Measurements from ENCODE around the gene SPAG5. TPM values are rescaled to one million over a fixed set of nuclear protein-coding genes. Genes with fewer than 3 reads are reported as not detected.

Gene SPAG5
- total RNA-seq, 1 experiment from 2014 or later, result 86.6 TPM

DNA sequence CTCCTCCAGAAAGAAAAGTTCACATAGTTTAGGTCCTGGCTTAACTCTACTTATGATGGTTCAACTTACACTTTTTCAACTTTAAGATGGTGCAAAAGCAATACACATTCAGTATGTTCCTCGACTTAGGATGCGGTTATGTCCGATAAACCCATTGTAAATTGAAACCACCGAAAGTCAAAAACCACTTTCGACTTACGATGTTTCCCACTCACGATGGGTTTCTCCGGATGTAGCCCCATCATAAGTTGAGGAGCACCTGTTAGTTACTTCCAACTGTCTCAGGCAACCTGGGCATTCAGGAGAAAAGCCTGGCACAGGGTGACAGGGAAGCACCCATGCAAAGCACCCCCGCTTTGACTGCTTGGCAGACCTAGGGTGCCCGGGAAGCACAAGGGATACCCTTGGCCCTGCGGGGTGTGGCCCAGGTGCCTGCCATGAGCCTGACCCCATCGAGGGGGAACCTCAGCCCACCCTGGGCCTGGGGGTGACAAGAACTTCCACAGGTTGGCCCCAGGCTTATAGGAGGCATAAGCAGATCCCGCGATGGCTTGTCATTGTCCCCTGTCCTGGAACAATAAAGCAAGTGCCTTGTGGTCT is 60.4 kb downstream of the SPAG5 start:
- Histone ChIP-seq H3K9me3 (ENCODE audit: low read length) (no peaks in the 10 kb centered on the region), H3K79me2 (ENCODE audit: low read length) (no peaks in the 10 kb centered on the region), H3K4me1 (ENCODE audit: insufficient read depth, low read length) (peaks cover 7% of the 10 kb centered on the region; the same call in 1 of the 2 replicates), H3K4me2 (ENCODE audit: low read length) (no peak overlapping the region), H3K9me2 (replicated peaks; ENCODE audit: low read length) (no peaks in the 10 kb centered on the region), H3K36me3 (ENCODE audit: low read depth, low read length) (no peaks in the 10 kb centered on the region), H3K4me3 (ENCODE audit: low read length) (no peak overlapping the region), H3K27me3 (ENCODE audit: low read length) (no peaks in the 10 kb centered on the region), H2AFZ (ENCODE audit: low read length) (no peak overlapping the region), H3F3A (ENCODE audit: low read length, unreplicated experiment) (no peaks in the 10 kb centered on the region), H3K27ac (ENCODE audit: low read length) (no peak overlapping the region), H3K9ac (ENCODE audit: low read length) (no peak overlapping the region), H4K20me1 (ENCODE audit: low read length) (no peaks in the 10 kb centered on the region)
- ATAC-seq (no peak), DNase-seq (no peak)
- intact Hi-C loops (cut with micrococcal nuclease), result no loop called here
- TF ChIP-seq EZH2phosphoT487 (IDR thresholded peaks at IDR 0.05; ENCODE audit: borderline replicate concordance, low read length), result no peak
- TF ChIP-seq, protein P1, sequence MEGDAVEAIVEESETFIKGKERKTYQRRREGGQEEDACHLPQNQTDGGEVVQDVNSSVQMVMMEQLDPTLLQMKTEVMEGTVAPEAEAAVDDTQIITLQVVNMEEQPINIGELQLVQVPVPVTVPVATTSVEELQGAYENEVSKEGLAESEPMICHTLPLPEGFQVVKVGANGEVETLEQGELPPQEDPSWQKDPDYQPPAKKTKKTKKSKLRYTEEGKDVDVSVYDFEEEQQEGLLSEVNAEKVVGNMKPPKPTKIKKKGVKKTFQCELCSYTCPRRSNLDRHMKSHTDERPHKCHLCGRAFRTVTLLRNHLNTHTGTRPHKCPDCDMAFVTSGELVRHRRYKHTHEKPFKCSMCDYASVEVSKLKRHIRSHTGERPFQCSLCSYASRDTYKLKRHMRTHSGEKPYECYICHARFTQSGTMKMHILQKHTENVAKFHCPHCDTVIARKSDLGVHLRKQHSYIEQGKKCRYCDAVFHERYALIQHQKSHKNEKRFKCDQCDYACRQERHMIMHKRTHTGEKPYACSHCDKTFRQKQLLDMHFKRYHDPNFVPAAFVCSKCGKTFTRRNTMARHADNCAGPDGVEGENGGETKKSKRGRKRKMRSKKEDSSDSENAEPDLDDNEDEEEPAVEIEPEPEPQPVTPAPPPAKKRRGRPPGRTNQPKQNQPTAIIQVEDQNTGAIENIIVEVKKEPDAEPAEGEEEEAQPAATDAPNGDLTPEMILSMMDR (conservative IDR thresholded peaks at IDR 0.05; ENCODE audit: low read depth, low read length), result no peak
- no peak for TF ChIP-seq EZH2 (IDR thresholded peaks at IDR 0.05; ENCODE audit: low read length, unreplicated experiment)
- CTCF ChIA-PET, result no interaction called here
- BruUV-seq (replicated peaks), result no TSS peak
- POLR2A ChIA-PET (ENCODE audit: unreplicated experiment), result no interaction called here

DNA sequence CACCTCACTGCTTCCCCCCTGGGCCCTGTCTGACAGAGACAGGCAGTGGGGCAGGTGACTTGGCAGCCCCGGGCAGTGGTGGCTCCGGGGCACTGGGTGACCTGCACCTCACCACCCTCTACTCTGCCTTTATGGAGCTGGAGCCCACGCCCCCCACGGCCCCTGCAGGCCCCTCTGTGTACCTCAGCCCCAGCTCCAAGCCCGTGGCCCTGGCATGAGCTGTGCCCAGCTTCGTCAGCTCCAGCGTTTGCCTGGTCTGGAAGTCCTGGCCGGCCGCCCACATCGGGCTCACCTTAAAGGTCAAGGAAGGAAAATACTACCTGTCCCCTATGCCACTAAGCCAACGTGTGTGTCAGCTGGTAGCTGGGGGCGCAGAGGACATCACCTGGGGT is 61.6 kb downstream of the SPAG5 start:
- Histone ChIP-seq H3K79me2 (ENCODE audit: low read length) (no peaks in the 10 kb centered on the region), H3F3A (ENCODE audit: low read length, unreplicated experiment) (no peaks in the 10 kb centered on the region), H3K36me3 (ENCODE audit: low read depth, low read length) (no peaks in the 10 kb centered on the region), H3K27me3 (ENCODE audit: low read length) (no peaks in the 10 kb centered on the region), H3K9me2 (replicated peaks; ENCODE audit: low read length) (no peaks in the 10 kb centered on the region), H3K4me1 (ENCODE audit: insufficient read depth, low read length) (peaks cover 17% of the 10 kb centered on the region; the same call in 1 of the 2 replicates), H3K9me3 (ENCODE audit: low read length) (no peaks in the 10 kb centered on the region), H3K9ac (ENCODE audit: low read length) (no peak overlapping the region), H3K27ac (ENCODE audit: low read length) (no peak overlapping the region), H3K4me3 (ENCODE audit: low read length) (no peak overlapping the region), H3K4me2 (ENCODE audit: low read length) (no peak overlapping the region), H2AFZ (ENCODE audit: low read length) (no peak overlapping the region), H4K20me1 (ENCODE audit: low read length) (no peaks in the 10 kb centered on the region)
- DNase-seq (no peak), ATAC-seq (no peak)
- intact Hi-C loops (cut with micrococcal nuclease), result no loop called here
- POLR2A ChIA-PET (ENCODE audit: unreplicated experiment), result no interaction called here
- no TSS peak for BruUV-seq (replicated peaks)
- CTCF ChIA-PET, result no interaction called here
- TF ChIP-seq EZH2 (IDR thresholded peaks at IDR 0.05; ENCODE audit: low read length, unreplicated experiment) (no peak), EZH2phosphoT487 (IDR thresholded peaks at IDR 0.05; ENCODE audit: borderline replicate concordance, low read length) (no peak)
- TF ChIP-seq, protein P1 (conservative IDR thresholded peaks at IDR 0.05; ENCODE audit: low read depth, low read length), result no peak

DNA sequence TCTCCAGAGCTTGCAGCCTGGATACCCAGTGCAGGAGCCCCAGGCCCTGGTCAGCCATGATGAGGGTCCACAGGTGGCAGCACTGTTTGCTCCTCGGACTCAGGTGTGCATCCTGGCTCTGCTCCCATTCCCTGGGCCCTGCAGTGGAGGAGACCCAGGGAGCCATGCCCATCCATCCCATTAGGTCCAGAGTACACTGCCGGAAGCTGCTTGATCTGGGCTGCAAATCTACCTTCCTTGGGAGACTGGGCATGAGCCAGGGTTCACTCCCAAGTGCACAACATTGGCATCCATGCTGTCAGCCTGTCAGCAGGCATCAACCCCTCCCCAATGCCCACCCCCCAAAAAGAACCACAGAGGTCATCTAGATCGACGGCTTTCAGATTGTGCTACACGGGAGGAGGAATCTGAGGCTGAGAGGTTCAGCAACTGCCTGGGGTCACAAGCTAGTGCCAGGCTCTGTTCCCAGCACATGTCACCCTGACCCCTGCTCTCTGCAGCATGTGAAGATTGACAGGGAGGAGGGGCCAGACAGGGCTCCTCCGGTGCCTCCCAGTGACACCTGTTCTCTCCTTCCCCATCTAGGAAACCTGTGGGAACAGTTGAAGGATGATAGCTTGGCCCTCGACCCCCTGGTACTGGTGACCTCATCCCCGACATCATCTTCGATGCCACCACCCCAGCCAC is 62.1 kb downstream of the SPAG5 start:
- POLR2A ChIA-PET (ENCODE audit: unreplicated experiment), result no interaction called here
- Histone ChIP-seq H3K4me3 (ENCODE audit: low read length) (no peak overlapping the region), H3K9me2 (replicated peaks; ENCODE audit: low read length) (no peaks in the 10 kb centered on the region), H3K4me1 (ENCODE audit: insufficient read depth, low read length) (peaks cover 17% of the 10 kb centered on the region; the same call in 1 of the 2 replicates), H2AFZ (ENCODE audit: low read length) (no peak overlapping the region), H3F3A (ENCODE audit: low read length, unreplicated experiment) (no peaks in the 10 kb centered on the region), H3K9ac (ENCODE audit: low read length) (no peak overlapping the region), H3K79me2 (ENCODE audit: low read length) (no peaks in the 10 kb centered on the region), H3K27ac (ENCODE audit: low read length) (no peak overlapping the region), H3K9me3 (ENCODE audit: low read length) (no peaks in the 10 kb centered on the region), H3K27me3 (ENCODE audit: low read length) (no peaks in the 10 kb centered on the region), H4K20me1 (ENCODE audit: low read length) (no peaks in the 10 kb centered on the region), H3K4me2 (ENCODE audit: low read length) (no peak overlapping the region), H3K36me3 (ENCODE audit: low read depth, low read length) (no peaks in the 10 kb centered on the region)
- DNase-seq, result no peak
- CTCF ChIA-PET, result no interaction called here
- intact Hi-C loops (cut with micrococcal nuclease), result no loop called here
- TF ChIP-seq EZH2 (IDR thresholded peaks at IDR 0.05; ENCODE audit: low read length, unreplicated experiment) (no peak), EZH2phosphoT487 (IDR thresholded peaks at IDR 0.05; ENCODE audit: borderline replicate concordance, low read length) (no peak)
- TF ChIP-seq, protein P1 (conservative IDR thresholded peaks at IDR 0.05; ENCODE audit: low read depth, low read length), result no peak
- no peak for ATAC-seq
- no TSS peak for BruUV-seq (replicated peaks)

Data from PC-3 (cell line).